Upper lobe of left lung (tissue), 4 donors: ENCODE data around the gene BPIFB4.

Experiments
- CTCF ChIP-seq, 6 experiments: fragments of 450-650 bp in 4 of 6; fragments of 200-600 bp in 2 of 6; sonication (generic) in 2 of 6; IDR thresholded peaks; one replicate each; pipeline ENCODE4 v1.5.1; 2016 to 2019; ENCODE audit warnings: antibody characterized with exemption in 6 of 6
- POLR2A ChIP-seq, 4 donors: fragments of 450-650 bp; IDR thresholded peaks; one replicate each; pipeline ENCODE4 v1.5.1; 2016 to 2017; ENCODE audit warnings: antibody characterized with exemption in 4 of 4, mild to moderate bottlenecking in 2 of 4
- POLR2AphosphoS5 ChIP-seq, 2 donors: sonication (generic); formaldehyde crosslinking; IDR thresholded peaks; one replicate each; pipeline ENCODE4 v1.5.1; 2017; ENCODE audit warnings: antibody characterized with exemption in 2 of 2

GRCh38 chr20:33111306-33111705, 31.9 kb downstream of the BPIFB4 start:
- TF ChIP-seq CTCF (IDR thresholded peaks at IDR 0.05) = no peak
- no peak for TF ChIP-seq POLR2AphosphoS5 (IDR thresholded peaks at IDR 0.05)
- no peak for TF ChIP-seq POLR2A (IDR thresholded peaks at IDR 0.05)
